GM12878 (cell line): ENCODE data around the gene ARRDC1.

Experiments
- ASH2L ChIP-seq: fragments of 300-600, 200-600 bp; sonication (generic); IDR thresholded peaks from 2 replicates; pipeline ENCODE4 v1.6.1; 2017; ENCODE audit warnings: low read depth, mild to moderate bottlenecking, borderline replicate concordance
- JUND ChIP-seq: IDR thresholded peaks from 2 replicates; pipeline ENCODE4 v1.6.1; 2012; ENCODE audit warnings: low read depth, mild to moderate bottlenecking, low read length, improper control_type of control experiment, moderate library complexity
- MEF2A ChIP-seq: IDR thresholded peaks from 2 replicates; pipeline ENCODE4 v1.6.1; 2011; ENCODE audit warnings: low read depth, mild to moderate bottlenecking, low read length, moderate library complexity; ENCODE audit not compliant: insufficient read depth
- NFIC ChIP-seq: IDR thresholded peaks from 2 replicates; pipeline ENCODE4 v1.6.1; 2012; ENCODE audit warnings: low read depth, mild to moderate bottlenecking, inconsistent platforms, low read length, moderate library complexity
- PML ChIP-seq: IDR thresholded peaks from 2 replicates; pipeline ENCODE4 v1.6.1; 2012; ENCODE audit warnings: low read length, inconsistent platforms
- POLR2AphosphoS5 ChIP-seq: IDR thresholded peaks from 2 replicates; pipeline ENCODE4 v1.6.1; 2011; ENCODE audit warnings: mild to moderate bottlenecking, low read length, inconsistent platforms
- SREBF1 ChIP-seq: IDR thresholded peaks from 2 replicates; pipeline ENCODE4 v1.6.1; 2012; ENCODE audit warnings: mild to moderate bottlenecking, low read length
- TCF7 ChIP-seq: IDR thresholded peaks from 2 replicates; pipeline ENCODE4 v1.6.1; 2014; ENCODE audit warnings: antibody characterized with exemption, borderline replicate concordance
- ZBED1 ChIP-seq: IDR thresholded peaks from 2 replicates; pipeline ENCODE4 v1.6.1; 2016; ENCODE audit warnings: borderline replicate concordance
- ZNF384 ChIP-seq: IDR thresholded peaks from 2 replicates; pipeline ENCODE4 v1.6.1; 2012; ENCODE audit warnings: low read depth, mild to moderate bottlenecking, low read length, improper control_type of control experiment, borderline replicate concordance
- ZSCAN29 ChIP-seq: fragments of 450-650 bp; IDR thresholded peaks from 2 replicates; pipeline ENCODE4 v1.6.1; 2017; ENCODE audit warnings: mild to moderate bottlenecking, moderate library complexity
- TF ChIP-seq, protein P1 (sequence below), 3 experiments: IDR thresholded peaks in 2 of 3; conservative IDR thresholded peaks in 1 of 3; 2 replicates each; pipeline ENCODE4 v1.5.1; 2011; ENCODE audit warnings: low read depth in 3 of 3, low read length in 3 of 3, mild to moderate bottlenecking in 3 of 3, control low read depth in 2 of 3, moderate library complexity in 2 of 3, inconsistent platforms in 1 of 3, mixed read lengths in 1 of 3; ENCODE audit not compliant: control insufficient read depth in 2 of 3, insufficient read depth in 1 of 3; ENCODE audit errors: extremely low read depth in 1 of 3
- TF ChIP-seq, protein P2 (sequence below): fragments of 150-350 bp; IDR thresholded peaks from 2 replicates; pipeline ENCODE4 v1.6.1; 2014; ENCODE audit warnings: mild to moderate bottlenecking, low read depth, low read length

DNA sequence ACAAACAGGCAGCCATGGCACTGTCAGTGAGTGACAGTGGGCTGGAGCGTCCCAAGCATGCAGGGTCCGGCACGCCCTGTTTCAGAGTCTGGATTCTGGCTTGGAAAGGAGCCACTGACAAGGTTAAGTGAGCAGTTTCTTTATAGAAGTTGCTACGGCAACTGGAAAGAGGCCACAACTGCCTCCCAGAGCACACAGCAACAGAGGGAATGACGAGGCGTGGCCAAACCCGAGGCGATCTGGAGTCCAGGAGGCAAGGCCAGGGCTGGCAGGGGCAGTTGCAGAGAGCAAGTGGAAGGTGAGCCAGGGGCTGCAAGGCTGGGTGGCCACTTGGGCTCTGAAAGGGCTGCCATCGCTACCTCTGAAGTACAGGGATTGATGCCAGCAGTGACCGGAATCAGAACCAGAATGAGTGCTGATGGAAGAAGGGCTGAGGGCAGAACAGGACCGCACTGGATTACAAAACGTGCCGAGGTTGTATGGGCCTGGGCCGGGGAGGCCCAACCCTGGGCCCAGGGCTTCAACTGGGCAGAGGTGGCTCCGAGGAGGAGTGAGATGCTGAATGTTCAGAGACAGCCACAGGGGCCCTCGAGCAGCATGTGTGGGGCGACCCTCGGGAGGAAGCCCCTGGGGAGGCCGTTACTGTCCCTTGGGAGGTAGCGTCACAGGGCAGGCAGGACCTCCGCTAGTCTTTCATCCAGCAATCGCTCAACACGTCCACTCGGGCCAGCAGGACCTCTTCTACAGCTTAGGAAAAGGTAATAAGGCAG lies 49.2 kb upstream of the ARRDC1 start:
- TF ChIP-seq ZBED1 (no peak), TCF7 (no peak), ASH2L (no peak), POLR2AphosphoS5 (no peak), SREBF1 (no peak), JUND (no peak), MEF2A (no peak), ZNF384 (no peak), ZSCAN29 (no peak), NFIC (no peak), PML (no peak)
- TF ChIP-seq, protein P1, sequence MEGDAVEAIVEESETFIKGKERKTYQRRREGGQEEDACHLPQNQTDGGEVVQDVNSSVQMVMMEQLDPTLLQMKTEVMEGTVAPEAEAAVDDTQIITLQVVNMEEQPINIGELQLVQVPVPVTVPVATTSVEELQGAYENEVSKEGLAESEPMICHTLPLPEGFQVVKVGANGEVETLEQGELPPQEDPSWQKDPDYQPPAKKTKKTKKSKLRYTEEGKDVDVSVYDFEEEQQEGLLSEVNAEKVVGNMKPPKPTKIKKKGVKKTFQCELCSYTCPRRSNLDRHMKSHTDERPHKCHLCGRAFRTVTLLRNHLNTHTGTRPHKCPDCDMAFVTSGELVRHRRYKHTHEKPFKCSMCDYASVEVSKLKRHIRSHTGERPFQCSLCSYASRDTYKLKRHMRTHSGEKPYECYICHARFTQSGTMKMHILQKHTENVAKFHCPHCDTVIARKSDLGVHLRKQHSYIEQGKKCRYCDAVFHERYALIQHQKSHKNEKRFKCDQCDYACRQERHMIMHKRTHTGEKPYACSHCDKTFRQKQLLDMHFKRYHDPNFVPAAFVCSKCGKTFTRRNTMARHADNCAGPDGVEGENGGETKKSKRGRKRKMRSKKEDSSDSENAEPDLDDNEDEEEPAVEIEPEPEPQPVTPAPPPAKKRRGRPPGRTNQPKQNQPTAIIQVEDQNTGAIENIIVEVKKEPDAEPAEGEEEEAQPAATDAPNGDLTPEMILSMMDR (IDR thresholded peaks at IDR 0.05 in 2 of 3, conservative IDR thresholded peaks at IDR 0.05 in 1 of 3; ENCODE audit: control insufficient read depth in 2 of 3, extremely low read depth in 1 of 3, insufficient read depth in 1 of 3, low read depth in 3 of 3, low read length in 3 of 3), result no peak
- TF ChIP-seq, protein P2, sequence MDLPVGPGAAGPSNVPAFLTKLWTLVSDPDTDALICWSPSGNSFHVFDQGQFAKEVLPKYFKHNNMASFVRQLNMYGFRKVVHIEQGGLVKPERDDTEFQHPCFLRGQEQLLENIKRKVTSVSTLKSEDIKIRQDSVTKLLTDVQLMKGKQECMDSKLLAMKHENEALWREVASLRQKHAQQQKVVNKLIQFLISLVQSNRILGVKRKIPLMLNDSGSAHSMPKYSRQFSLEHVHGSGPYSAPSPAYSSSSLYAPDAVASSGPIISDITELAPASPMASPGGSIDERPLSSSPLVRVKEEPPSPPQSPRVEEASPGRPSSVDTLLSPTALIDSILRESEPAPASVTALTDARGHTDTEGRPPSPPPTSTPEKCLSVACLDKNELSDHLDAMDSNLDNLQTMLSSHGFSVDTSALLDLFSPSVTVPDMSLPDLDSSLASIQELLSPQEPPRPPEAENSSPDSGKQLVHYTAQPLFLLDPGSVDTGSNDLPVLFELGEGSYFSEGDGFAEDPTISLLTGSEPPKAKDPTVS, result no peak
